ENCODE data around the gene EIF4G3.

Gene EIF4G3

DNA sequence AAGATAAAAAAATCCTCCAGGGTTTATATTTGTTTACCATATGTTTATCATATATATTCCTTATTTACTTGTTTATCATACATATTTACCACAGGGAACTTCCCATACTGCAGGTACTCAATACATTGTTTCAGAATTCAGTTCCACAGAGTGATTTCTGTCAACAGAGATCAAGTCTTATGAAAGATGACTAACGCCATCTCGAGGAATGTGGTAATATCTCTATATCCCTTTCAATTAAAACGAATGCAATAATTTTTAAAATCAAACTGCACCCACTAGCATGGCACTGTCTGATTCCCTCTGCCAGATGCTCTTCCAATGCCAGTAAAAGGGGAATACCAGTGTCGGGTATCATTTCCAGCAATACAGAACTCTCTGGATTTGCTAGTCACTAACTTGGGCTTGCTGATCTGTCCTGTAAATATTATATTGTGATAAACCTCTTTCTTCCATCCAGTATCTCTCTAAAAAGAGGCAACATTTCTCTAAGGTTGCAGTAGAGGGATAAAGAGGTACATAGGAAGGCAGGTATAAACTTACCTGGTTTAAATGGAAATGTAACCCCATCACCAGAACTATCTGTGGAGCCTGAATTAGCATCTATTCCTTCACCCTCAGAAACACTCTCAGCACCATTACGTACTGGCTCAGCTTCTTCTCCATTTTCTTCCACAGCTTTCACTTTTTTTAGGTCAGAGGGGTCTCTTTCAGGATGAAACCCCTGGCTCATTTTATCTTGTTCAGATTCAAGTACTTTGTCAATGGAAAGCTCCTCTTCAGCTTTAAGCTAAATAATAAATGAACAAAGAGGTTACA lies 277.3 kb downstream of the EIF4G3 start:
- H3K36me3 ChIP-seq (ENCODE audit: control insufficient read depth, insufficient read depth, low read length) = no peaks in the 10 kb centered on the region
- H3K4me1 ChIP-seq (ENCODE audit: control insufficient read depth, insufficient read depth, low read length) = no peaks in the 10 kb centered on the region
- no peak overlapping the region for H3K27ac ChIP-seq (ENCODE audit: low read depth, low read length)
- no peak overlapping the region for H3K4me3 ChIP-seq (ENCODE audit: low read length)
- H3K27me3 ChIP-seq (ENCODE audit: control insufficient read depth, insufficient read depth, low read length) = no peaks in the 10 kb centered on the region
- H3K9ac ChIP-seq (ENCODE audit: low read length) = no peak overlapping the region

DNA sequence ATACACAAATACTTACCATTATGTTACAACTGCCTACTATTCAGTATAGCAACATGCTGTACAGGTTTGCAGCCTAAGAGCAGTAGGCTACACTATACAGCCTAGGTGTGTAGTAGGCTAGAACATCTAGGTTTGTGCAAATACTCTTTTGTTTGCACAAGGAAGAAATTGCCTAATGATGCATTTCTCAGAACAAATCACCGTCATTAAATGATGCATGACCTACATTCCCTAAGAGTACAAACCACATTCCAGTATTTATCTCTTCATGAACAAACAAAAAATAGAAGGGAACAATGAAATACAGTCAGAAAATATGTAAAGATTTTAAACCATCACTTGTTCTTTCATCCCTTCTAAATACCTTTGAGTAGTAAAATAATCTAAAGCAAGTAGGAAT lies 279.9 kb downstream of the EIF4G3 start:
- Histone ChIP-seq H3K27ac (ENCODE audit: low read depth, low read length) (no peak overlapping the region), H3K27me3 (ENCODE audit: control insufficient read depth, insufficient read depth, low read length) (no peaks in the 10 kb centered on the region), H3K36me3 (ENCODE audit: control insufficient read depth, insufficient read depth, low read length) (peaks cover 7% of the 10 kb centered on the region), H3K4me3 (ENCODE audit: low read length) (no peak overlapping the region), H3K4me1 (ENCODE audit: control insufficient read depth, insufficient read depth, low read length) (no peaks in the 10 kb centered on the region), H3K9ac (ENCODE audit: low read length) (no peak overlapping the region)

DNA sequence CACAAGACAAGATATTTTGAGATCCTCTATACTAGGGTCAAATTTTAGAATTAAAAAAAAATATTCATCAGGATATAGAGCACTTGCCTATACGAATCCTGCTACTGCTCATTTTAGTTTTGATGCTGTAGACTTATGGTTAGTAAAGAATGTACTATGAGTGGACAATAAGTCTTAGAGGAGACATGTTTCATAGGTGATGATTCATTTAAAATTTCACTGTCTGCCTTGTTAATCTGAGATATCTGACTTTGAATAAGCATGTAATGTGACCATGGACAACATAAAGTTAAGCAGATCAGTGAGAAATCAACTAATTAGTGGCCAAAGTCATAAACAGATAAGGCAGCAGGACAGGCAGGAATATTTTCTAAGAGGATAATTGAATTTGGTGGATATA lies 282.8 kb downstream of the EIF4G3 start:
- H3K27me3 ChIP-seq (ENCODE audit: control insufficient read depth, insufficient read depth, low read length) = no peaks in the 10 kb centered on the region
- H3K9ac ChIP-seq (ENCODE audit: low read length) = no peak overlapping the region
- H3K4me1 ChIP-seq (ENCODE audit: control insufficient read depth, insufficient read depth, low read length) = no peaks in the 10 kb centered on the region
- peaks cover 7% of the 10 kb centered on the region for H3K36me3 ChIP-seq (ENCODE audit: control insufficient read depth, insufficient read depth, low read length)
- H3K4me3 ChIP-seq (ENCODE audit: low read length) = no peak overlapping the region
- H3K27ac ChIP-seq (ENCODE audit: low read depth, low read length) = no peak overlapping the region

DNA sequence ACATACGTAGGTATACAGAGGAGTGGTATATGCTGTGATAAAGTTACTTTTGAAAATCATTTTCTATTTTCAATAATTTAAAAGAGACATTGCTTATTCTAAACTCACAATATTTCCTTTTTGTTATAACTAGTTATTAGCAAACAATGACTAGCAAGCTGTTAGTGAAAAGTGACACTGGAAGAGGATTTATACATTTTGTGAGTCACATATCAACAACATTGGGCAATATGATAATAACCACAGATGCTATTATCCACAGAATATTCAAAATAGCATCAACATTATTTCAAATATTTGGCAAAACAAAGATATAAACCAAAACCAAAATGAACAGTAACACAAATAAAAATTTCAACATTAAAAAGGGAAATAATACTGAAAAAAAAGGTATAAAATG lies 285.6 kb downstream of the EIF4G3 start:
- H3K4me3 ChIP-seq (ENCODE audit: low read length) = no peak overlapping the region
- H3K36me3 ChIP-seq (ENCODE audit: control insufficient read depth, insufficient read depth, low read length) = peaks cover 7% of the 10 kb centered on the region
- no peak overlapping the region for H3K27ac ChIP-seq (ENCODE audit: low read depth, low read length)
- H3K9ac ChIP-seq (ENCODE audit: low read length) = no peak overlapping the region
- no peaks in the 10 kb centered on the region for H3K4me1 ChIP-seq (ENCODE audit: control insufficient read depth, insufficient read depth, low read length)
- no peaks in the 10 kb centered on the region for H3K27me3 ChIP-seq (ENCODE audit: control insufficient read depth, insufficient read depth, low read length)

DNA sequence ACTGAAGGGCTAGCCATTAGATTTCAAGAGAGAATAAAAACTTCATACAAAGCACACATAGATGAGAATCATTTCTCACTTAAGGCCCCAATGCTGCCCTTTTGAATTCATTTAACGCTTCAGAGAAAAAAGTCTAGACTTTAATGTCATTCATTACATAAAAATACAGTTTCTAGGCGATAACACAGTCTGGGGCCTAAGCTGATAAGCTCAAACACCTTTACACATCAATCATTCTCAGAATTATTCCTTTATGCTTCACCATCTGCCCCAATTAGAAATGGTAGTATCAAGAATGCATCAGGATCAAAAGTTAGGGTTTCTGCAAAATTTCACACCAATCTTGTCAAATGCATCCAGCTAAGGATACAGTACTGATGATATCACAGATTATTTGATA lies 289.5 kb downstream of the EIF4G3 start:
- no peak overlapping the region for H3K27ac ChIP-seq (ENCODE audit: low read depth, low read length)
- no peak overlapping the region for H3K9ac ChIP-seq (ENCODE audit: low read length)
- peaks cover 2% of the 10 kb centered on the region for H3K36me3 ChIP-seq (ENCODE audit: control insufficient read depth, insufficient read depth, low read length)
- no peak overlapping the region for H3K4me3 ChIP-seq (ENCODE audit: low read length)
- H3K4me1 ChIP-seq (ENCODE audit: control insufficient read depth, insufficient read depth, low read length) = no peaks in the 10 kb centered on the region
- no peaks in the 10 kb centered on the region for H3K27me3 ChIP-seq (ENCODE audit: control insufficient read depth, insufficient read depth, low read length)

DNA sequence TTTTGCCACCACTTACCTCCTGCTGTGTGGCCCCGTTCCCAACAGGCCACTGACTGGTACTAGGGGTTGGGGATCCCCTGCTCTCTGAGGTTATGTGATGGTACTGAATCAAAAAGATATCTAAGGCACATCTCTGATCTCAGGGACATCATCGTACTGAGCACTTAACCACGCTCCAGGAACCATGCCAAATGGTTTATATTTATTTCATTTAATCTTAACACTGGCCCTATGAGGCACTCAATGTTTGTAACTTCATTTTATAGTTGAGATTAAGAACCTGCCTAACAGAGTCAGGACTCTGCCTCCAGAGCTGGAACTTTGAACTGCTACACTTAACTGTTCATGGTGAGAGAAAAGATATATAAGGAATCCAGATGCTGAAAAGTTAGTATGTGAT lies 291.6 kb downstream of the EIF4G3 start:
- no peaks in the 10 kb centered on the region for H3K27me3 ChIP-seq (ENCODE audit: control insufficient read depth, insufficient read depth, low read length)
- H3K36me3 ChIP-seq (ENCODE audit: control insufficient read depth, insufficient read depth, low read length) = no peaks in the 10 kb centered on the region
- no peak overlapping the region for H3K4me3 ChIP-seq (ENCODE audit: low read length)
- no peak overlapping the region for H3K27ac ChIP-seq (ENCODE audit: low read depth, low read length)
- no peak overlapping the region for H3K9ac ChIP-seq (ENCODE audit: low read length)
- no peaks in the 10 kb centered on the region for H3K4me1 ChIP-seq (ENCODE audit: control insufficient read depth, insufficient read depth, low read length)

DNA sequence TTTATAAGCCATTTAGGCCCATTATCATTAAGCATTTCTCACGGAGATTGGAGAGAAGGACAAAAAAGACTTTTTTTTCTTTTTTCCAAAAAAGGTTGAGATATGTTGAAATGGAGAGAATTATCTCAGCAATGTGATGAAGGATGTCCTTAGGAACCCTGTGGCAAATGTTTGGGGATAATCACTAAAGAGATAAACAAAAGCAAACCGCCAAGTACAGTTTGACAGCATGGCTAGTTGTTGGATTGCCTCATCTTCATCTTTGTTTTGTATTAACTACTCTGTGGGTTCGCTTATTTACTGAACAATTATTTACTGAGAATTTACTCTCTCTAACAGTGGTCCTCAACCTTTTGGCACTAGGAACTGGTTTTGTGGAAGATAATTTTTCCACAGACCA lies 292.2 kb downstream of the EIF4G3 start:
- H3K36me3 ChIP-seq (ENCODE audit: control insufficient read depth, insufficient read depth, low read length) = no peaks in the 10 kb centered on the region
- no peak overlapping the region for H3K4me3 ChIP-seq (ENCODE audit: low read length)
- no peak overlapping the region for H3K27ac ChIP-seq (ENCODE audit: low read depth, low read length)

DNA sequence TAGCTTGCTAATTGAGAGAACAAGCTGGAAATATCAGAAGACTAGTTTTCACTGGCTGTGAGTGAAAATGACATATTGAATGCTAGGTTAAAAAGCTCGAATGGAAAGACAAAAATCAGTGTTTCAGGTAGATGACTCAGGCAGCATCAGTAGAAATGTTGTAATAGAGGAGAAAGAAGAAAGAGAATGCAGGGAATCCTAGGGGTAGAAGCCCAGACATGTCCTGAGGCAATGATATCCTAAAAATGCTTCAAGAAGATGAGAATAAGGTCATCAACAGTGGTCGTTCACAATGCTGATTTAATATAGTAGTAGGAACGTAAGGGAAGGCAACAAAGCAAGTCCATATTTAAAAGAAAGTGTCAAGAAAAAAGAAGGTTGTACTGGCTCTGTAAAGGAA lies 292.9 kb downstream of the EIF4G3 start:
- no peaks in the 10 kb centered on the region for H3K4me1 ChIP-seq (ENCODE audit: control insufficient read depth, insufficient read depth, low read length)
- no peaks in the 10 kb centered on the region for H3K27me3 ChIP-seq (ENCODE audit: control insufficient read depth, insufficient read depth, low read length)
- peaks cover 2% of the 10 kb centered on the region for H3K36me3 ChIP-seq (ENCODE audit: control insufficient read depth, insufficient read depth, low read length)
- no peak overlapping the region for H3K27ac ChIP-seq (ENCODE audit: low read depth, low read length)
- no peak overlapping the region for H3K4me3 ChIP-seq (ENCODE audit: low read length)
- no peak overlapping the region for H3K9ac ChIP-seq (ENCODE audit: low read length)

More for the DNA sequence above, 292.2 kb downstream of the EIF4G3 start:
- H3K9ac ChIP-seq (ENCODE audit: low read length) = no peak overlapping the region
- no peaks in the 10 kb centered on the region for H3K4me1 ChIP-seq (ENCODE audit: control insufficient read depth, insufficient read depth, low read length)
- no peaks in the 10 kb centered on the region for H3K27me3 ChIP-seq (ENCODE audit: control insufficient read depth, insufficient read depth, low read length)

DNA sequence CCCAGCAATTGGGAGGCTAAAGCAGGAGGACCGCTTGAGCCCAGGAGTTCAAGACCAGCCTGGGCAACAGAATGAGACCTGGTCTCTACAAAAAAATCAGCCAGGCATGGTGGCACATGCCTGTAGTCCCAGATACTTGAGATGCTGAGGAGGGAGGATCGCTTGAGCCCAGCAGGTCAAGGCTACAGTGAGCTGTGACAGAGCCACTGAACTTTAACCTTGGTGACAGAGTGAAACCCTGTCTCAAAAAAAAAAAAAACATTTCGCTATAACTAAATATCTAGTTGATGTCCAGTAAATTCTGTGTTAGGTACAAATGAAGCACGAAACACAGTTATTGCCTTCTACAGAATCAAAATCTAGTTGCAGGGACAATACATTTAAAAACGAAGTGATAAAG lies 293.9 kb downstream of the EIF4G3 start:
- Histone ChIP-seq H3K36me3 (ENCODE audit: control insufficient read depth, insufficient read depth, low read length) (peaks cover 2% of the 10 kb centered on the region), H3K27me3 (ENCODE audit: control insufficient read depth, insufficient read depth, low read length) (no peaks in the 10 kb centered on the region), H3K4me3 (ENCODE audit: low read length) (no peak overlapping the region), H3K9ac (ENCODE audit: low read length) (no peak overlapping the region), H3K27ac (ENCODE audit: low read depth, low read length) (no peak overlapping the region), H3K4me1 (ENCODE audit: control insufficient read depth, insufficient read depth, low read length) (no peaks in the 10 kb centered on the region)

DNA sequence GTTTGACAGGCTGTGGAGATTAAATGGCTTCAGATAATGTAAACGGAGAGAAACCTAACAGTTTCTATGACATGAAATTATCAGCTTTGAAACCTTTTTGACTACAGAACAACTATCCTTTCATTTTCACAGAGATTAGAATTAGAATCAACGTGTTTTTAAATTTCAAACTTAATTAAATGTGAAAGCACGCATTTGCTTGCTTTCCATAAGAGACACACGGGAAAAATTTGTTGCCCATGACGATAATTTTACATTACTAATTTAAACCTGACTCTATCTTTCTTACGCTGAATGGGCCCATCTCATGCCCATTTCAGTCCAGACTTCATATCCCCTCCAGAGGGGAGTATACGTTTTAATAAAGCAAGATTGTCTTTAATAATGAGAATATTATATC lies 297.9 kb downstream of the EIF4G3 start:
- no peaks in the 10 kb centered on the region for H3K27me3 ChIP-seq (ENCODE audit: control insufficient read depth, insufficient read depth, low read length)
- H3K36me3 ChIP-seq (ENCODE audit: control insufficient read depth, insufficient read depth, low read length) = peaks cover 2% of the 10 kb centered on the region
- no peak overlapping the region for H3K9ac ChIP-seq (ENCODE audit: low read length)
- no peak overlapping the region for H3K4me3 ChIP-seq (ENCODE audit: low read length)
- H3K4me1 ChIP-seq (ENCODE audit: control insufficient read depth, insufficient read depth, low read length) = no peaks in the 10 kb centered on the region
- H3K27ac ChIP-seq (ENCODE audit: low read depth, low read length) = no peak overlapping the region

DNA sequence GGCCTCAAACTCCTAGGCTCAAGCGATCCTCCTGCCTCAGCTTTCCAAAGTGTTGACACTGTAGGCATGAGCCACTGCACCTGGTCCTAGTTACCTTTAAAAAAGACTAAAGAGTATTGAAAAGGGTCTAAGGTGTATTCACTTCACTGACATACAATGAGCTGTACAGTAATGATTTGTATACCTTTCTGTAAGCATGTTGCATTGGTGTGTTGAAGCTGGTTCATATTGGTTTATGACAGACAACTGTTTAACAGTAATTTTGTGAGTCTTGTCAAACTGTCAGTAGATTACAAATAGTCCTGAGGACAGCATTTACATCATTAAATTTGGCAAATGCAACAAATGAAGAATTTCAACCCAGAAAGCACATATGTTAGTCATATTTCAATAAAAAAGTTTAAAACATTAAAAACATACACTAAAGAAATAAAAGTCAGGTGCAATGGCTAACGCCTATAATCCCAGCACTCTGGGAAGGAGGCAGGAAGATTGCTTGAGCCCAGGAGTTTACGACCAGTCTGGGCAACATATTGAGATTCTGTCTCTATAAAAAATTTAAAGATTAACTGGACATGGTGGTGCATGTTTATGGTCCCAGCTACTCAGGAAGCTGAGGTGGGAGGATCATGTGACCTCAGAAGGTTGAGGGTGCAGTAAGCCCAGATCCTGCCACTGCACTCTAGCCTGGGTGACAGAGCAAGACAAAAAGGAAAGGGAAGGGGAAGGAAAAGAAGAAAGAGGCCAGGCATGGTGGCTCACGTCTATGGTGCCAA lies 301.3 kb downstream of the EIF4G3 start:
- H3K9ac ChIP-seq (ENCODE audit: low read length) = no peak overlapping the region
- no peaks in the 10 kb centered on the region for H3K27me3 ChIP-seq (ENCODE audit: control insufficient read depth, insufficient read depth, low read length)
- H3K27ac ChIP-seq (ENCODE audit: low read depth, low read length) = no peak overlapping the region
- no peak overlapping the region for H3K4me3 ChIP-seq (ENCODE audit: low read length)
- H3K4me1 ChIP-seq (ENCODE audit: control insufficient read depth, insufficient read depth, low read length) = no peaks in the 10 kb centered on the region
- peaks cover 2% of the 10 kb centered on the region for H3K36me3 ChIP-seq (ENCODE audit: control insufficient read depth, insufficient read depth, low read length)

DNA sequence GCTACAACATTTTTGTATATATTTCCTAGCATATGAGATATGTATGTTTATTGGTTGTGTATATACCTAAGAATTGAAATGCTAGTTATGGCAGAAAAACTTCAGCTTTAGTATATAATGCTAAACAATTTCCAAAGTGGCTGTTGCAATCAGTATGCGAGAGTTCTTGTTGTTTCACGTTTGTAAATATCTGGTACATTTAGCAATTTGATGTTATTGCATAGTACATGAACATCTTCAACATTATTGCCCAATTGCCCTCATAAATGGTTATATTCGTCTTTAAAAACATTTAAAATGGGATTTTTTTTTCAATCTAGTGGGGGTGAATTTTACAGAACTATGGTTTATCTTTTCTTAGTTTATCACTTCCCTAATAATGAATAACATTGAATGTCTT lies 303.4 kb downstream of the EIF4G3 start:
- no peak overlapping the region for H3K27ac ChIP-seq (ENCODE audit: low read depth, low read length)
- no peak overlapping the region for H3K4me3 ChIP-seq (ENCODE audit: low read length)
- no peaks in the 10 kb centered on the region for H3K36me3 ChIP-seq (ENCODE audit: control insufficient read depth, insufficient read depth, low read length)
- H3K27me3 ChIP-seq (ENCODE audit: control insufficient read depth, insufficient read depth, low read length) = no peaks in the 10 kb centered on the region
- H3K9ac ChIP-seq (ENCODE audit: low read length) = no peak overlapping the region
- no peaks in the 10 kb centered on the region for H3K4me1 ChIP-seq (ENCODE audit: control insufficient read depth, insufficient read depth, low read length)

DNA sequence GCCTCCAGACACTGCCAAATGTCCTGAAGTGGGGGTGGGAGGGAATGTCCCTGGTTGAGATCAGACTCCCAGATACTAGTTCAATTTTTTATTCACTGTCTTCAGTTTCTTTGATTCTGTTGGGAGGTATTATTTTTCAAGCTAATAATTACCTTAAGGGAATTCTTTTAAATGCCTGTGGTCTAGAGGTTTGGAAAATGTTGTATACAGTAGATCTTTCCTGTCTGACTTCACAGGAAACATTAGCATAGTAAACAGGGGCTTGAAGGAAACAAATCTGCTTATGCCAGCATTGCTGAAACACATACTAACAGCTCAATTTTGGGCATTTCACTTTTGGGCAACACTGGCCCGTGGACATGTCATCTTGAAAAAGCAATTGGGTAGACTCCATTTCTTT lies 305.3 kb downstream of the EIF4G3 start:
- no peak overlapping the region for H3K4me3 ChIP-seq (ENCODE audit: low read length)
- no peaks in the 10 kb centered on the region for H3K27me3 ChIP-seq (ENCODE audit: control insufficient read depth, insufficient read depth, low read length)

More for the DNA sequence above, 305.3 kb downstream of the EIF4G3 start:
- Histone ChIP-seq H3K27ac (ENCODE audit: low read depth, low read length) (no peak overlapping the region), H3K4me1 (ENCODE audit: control insufficient read depth, insufficient read depth, low read length) (no peaks in the 10 kb centered on the region), H3K9ac (ENCODE audit: low read length) (no peak overlapping the region), H3K36me3 (ENCODE audit: control insufficient read depth, insufficient read depth, low read length) (no peaks in the 10 kb centered on the region)
